Fibroblast of lung (primary cell): Measurements from ENCODE around the gene OR7D4. TPM values are rescaled to one million over a fixed set of nuclear protein-coding genes. Genes with fewer than 3 reads are reported as not detected.

Source experiments
- DNase-seq, 2 donors: peaks; one replicate each; pipeline versions ENCODE4 v3.0.0 to v3.0.0-alpha.2; 2010; ENCODE audit warnings: low read depth in 2 of 2
- H2AFZ ChIP-seq: 2 replicates; pipeline ENCODE4 v1.5.1; 2012; ENCODE audit warnings: low read length, control low read depth, inconsistent platforms
- H3K27ac ChIP-seq: 2 replicates; pipeline ENCODE4 v1.5.1; 2011; ENCODE audit warnings: low read length, control low read depth; ENCODE audit not compliant: insufficient read depth
- H3K27me3 ChIP-seq: 2 replicates; pipeline ENCODE4 v1.5.1; 2011; ENCODE audit warnings: mild to moderate bottlenecking, low read length; ENCODE audit not compliant: control insufficient read depth, insufficient read depth
- H3K36me3 ChIP-seq: 2 replicates; pipeline ENCODE4 v1.5.1; 2011; ENCODE audit warnings: low read length; ENCODE audit not compliant: control insufficient read depth, insufficient read depth
- H3K4me1 ChIP-seq: 2 replicates; pipeline ENCODE4 v1.5.1; 2011; ENCODE audit warnings: low read length; ENCODE audit not compliant: control insufficient read depth, insufficient read depth; ENCODE audit errors: extremely low read depth
- H3K4me2 ChIP-seq: 2 replicates; pipeline ENCODE4 v1.5.1; 2011; ENCODE audit warnings: low read length, control low read depth; ENCODE audit not compliant: insufficient read depth; ENCODE audit errors: extremely low read depth
- H3K4me3 ChIP-seq, 4 experiments: fragments of 200-600 bp in 1 of 4; sonication (generic) in 1 of 4; replicated peaks in 1 of 4; 2 replicates each; pipeline ENCODE4 v1.5.1; 2011 to 2016; ENCODE audit warnings: low read length in 4 of 4, low read depth in 3 of 4, mild to moderate bottlenecking in 3 of 4, control low read depth in 2 of 4, inconsistent platforms in 1 of 4, mixed read lengths in 1 of 4; ENCODE audit not compliant: insufficient read depth in 1 of 4; ENCODE audit errors: control extremely low read depth in 1 of 4
- H3K79me2 ChIP-seq: 2 replicates; pipeline ENCODE4 v1.5.1; 2012; ENCODE audit warnings: mild to moderate bottlenecking, low read length, inconsistent platforms; ENCODE audit not compliant: control insufficient read depth, insufficient read depth
- H3K9ac ChIP-seq: 2 replicates; pipeline ENCODE4 v1.5.1; 2011; ENCODE audit warnings: mild to moderate bottlenecking, low read length, control low read depth; ENCODE audit not compliant: insufficient read depth
- H3K9me3 ChIP-seq: 2 replicates; pipeline ENCODE4 v1.5.1; 2012; ENCODE audit warnings: low read depth, low read length; ENCODE audit not compliant: control insufficient read depth, insufficient read depth
- H4K20me1 ChIP-seq: 2 replicates; pipeline ENCODE4 v1.5.1; 2011; ENCODE audit warnings: low read length; ENCODE audit not compliant: control insufficient read depth, insufficient read depth; ENCODE audit errors: extremely low read depth
- EZH2 ChIP-seq: IDR thresholded peaks from 2 replicates; pipeline ENCODE4 v1.5.1; 2012; ENCODE audit warnings: low read length, control low read depth, mild to moderate bottlenecking; ENCODE audit errors: missing control alignments
- polyA plus RNA-seq, 2 donors: library from polyadenylated mRNA; depleted of rRNA in 1 of 2; stranded (reverse) in 1 of 2; unstranded in 1 of 2; fragments of >200 nt; gene quantifications; 2 replicates each; pipeline ENCODE4 v1.2.1, GENCODE V29; 2011 to 2012; ENCODE audit warnings: missing spikeins in 1 of 2
- total RNA-seq: library from RNA; depleted of rRNA; stranded (reverse); fragments of >200 nt; gene quantifications from 2 replicates; pipeline ENCODE4 v1.2.1, GENCODE V29; 2014
- TF ChIP-seq, protein P1 (sequence below), 2 donors: IDR thresholded peaks in 1 of 2; conservative IDR thresholded peaks in 1 of 2; 1 replicate in 1 of 2; 2 replicates in 1 of 2; pipeline ENCODE4 v1.5.1; 2011 to 2012; ENCODE audit warnings: low read length in 2 of 2, control low read depth in 1 of 2, inconsistent platforms in 1 of 2, low read depth in 1 of 2, mild to moderate bottlenecking in 1 of 2

The OR7D4 gene
- total and polyA plus RNA-seq, 2 donors (not counting 1 experiment from before 2014, with no cell fraction given) = not detected

DNA sequence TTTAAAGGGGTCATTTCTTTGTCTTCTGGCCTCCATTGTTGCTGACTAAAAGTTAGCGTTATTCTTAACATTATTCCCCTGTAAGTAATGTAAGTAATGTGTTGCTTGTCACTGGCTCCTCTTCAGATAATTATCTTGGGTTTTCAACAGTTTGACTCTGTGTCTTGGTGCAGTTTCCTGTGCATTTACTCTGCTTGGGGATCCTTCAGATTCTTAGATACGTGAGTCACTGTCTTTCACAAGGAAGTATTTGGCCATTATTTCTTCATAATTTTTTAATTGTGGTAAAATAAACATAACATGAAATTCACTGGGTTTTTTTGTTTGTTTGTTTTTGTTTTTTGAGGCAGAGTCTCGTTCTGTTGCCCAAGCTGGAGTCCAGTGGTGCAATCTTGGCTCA lies 54.1 kb downstream of the OR7D4 start:
- no peaks in the 10 kb centered on the region for H3K4me1 ChIP-seq
- H3K9ac ChIP-seq = no peak overlapping the region
- no peak overlapping the region for H3K4me2 ChIP-seq
- H3K79me2 ChIP-seq = no peaks in the 10 kb centered on the region
- H3K36me3 ChIP-seq = peaks cover 18% of the 10 kb centered on the region
- H3K4me3 ChIP-seq = no peak overlapping the region
- no peak for DNase-seq
- no peak for TF ChIP-seq EZH2
- TF ChIP-seq, protein P1, sequence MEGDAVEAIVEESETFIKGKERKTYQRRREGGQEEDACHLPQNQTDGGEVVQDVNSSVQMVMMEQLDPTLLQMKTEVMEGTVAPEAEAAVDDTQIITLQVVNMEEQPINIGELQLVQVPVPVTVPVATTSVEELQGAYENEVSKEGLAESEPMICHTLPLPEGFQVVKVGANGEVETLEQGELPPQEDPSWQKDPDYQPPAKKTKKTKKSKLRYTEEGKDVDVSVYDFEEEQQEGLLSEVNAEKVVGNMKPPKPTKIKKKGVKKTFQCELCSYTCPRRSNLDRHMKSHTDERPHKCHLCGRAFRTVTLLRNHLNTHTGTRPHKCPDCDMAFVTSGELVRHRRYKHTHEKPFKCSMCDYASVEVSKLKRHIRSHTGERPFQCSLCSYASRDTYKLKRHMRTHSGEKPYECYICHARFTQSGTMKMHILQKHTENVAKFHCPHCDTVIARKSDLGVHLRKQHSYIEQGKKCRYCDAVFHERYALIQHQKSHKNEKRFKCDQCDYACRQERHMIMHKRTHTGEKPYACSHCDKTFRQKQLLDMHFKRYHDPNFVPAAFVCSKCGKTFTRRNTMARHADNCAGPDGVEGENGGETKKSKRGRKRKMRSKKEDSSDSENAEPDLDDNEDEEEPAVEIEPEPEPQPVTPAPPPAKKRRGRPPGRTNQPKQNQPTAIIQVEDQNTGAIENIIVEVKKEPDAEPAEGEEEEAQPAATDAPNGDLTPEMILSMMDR (conservative IDR thresholded peaks at IDR 0.05 in 1 of 2, IDR thresholded peaks at IDR 0.05 in 1 of 2; ENCODE audit: low read depth in 1 of 2, low read length in 2 of 2) = no peak
- H3K9me3 ChIP-seq = peaks cover 11% of the 10 kb centered on the region
- no peaks in the 10 kb centered on the region for H3K27me3 ChIP-seq
- no peak overlapping the region for H3K27ac ChIP-seq
- no peaks in the 10 kb centered on the region for H4K20me1 ChIP-seq
- no peak overlapping the region for H2AFZ ChIP-seq

DNA sequence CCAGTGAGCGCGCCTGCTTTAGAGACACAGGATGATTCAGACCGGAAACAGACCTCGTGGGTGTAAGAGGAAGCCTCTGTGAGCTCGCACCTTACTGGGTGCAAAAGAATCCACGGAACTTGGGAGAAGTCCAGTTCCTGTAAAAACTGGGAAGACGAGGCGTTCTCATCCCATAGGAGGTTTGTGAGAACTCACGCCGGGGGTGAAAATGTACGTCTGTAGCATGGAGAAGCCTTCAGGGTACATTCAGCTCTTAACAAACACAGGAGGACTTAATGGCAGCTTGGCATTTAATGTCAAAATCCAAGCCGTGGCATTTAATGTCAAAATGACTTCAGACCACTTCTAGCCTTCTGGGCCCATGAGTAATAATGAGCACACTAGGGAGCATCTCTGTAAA lies 58.0 kb downstream of the OR7D4 start:
- H3K79me2 ChIP-seq = no peaks in the 10 kb centered on the region
- H3K4me2 ChIP-seq = no peak overlapping the region
- H3K9ac ChIP-seq = no peak overlapping the region
- H3K4me3 ChIP-seq = no peak overlapping the region
- no peaks in the 10 kb centered on the region for H4K20me1 ChIP-seq
- H3K9me3 ChIP-seq = peaks cover 14% of the 10 kb centered on the region
- H3K4me1 ChIP-seq = no peaks in the 10 kb centered on the region
- no peak overlapping the region for H3K27ac ChIP-seq
- H3K27me3 ChIP-seq = no peaks in the 10 kb centered on the region
- H3K36me3 ChIP-seq = peaks cover 42% of the 10 kb centered on the region
- H2AFZ ChIP-seq = no peak overlapping the region
- TF ChIP-seq, protein P1 (conservative IDR thresholded peaks at IDR 0.05 in 1 of 2, IDR thresholded peaks at IDR 0.05 in 1 of 2; ENCODE audit: low read depth in 1 of 2, low read length in 2 of 2) = no peak
- TF ChIP-seq EZH2 = no peak
- no peak for DNase-seq

Other genes starting within 250 kb of the OR7D4 start
- not detected in 2 replicates for gene MUC16, start 209.2 kb downstream of the OR7D4 start, total RNA-seq
- gene MUC16, start 209.2 kb downstream of the OR7D4 start, polyA plus RNA-seq = not detected in 2 replicates
- not detected in 2 replicates for gene OR1M1, start 132.5 kb downstream of the OR7D4 start, total RNA-seq
- gene OR1M1, start 132.5 kb downstream of the OR7D4 start, polyA plus RNA-seq = not detected in 2 replicates
- not detected in 2 replicates for gene OR7G2, start 112.1 kb downstream of the OR7D4 start, total RNA-seq
- gene OR7G2, start 112.1 kb downstream of the OR7D4 start, polyA plus RNA-seq = not detected in 2 replicates
- gene OR7G1, start 103.8 kb downstream of the OR7D4 start, total RNA-seq = not detected in 2 replicates
- gene OR7G1, start 103.8 kb downstream of the OR7D4 start, polyA plus RNA-seq = not detected in 2 replicates
- gene OR7G3, start 92.6 kb downstream of the OR7D4 start, total RNA-seq = not detected in 2 replicates
- gene OR7G3, start 92.6 kb downstream of the OR7D4 start, polyA plus RNA-seq = not detected in 2 replicates
- gene ZNF317, start 79.2 kb downstream of the OR7D4 start, total RNA-seq = 13.6 and 17.7 TPM in 2 replicates
- 12.8 and 17.0 TPM in 2 replicates for gene ZNF317, start 79.2 kb downstream of the OR7D4 start, polyA plus RNA-seq
- under 0.01 and 0.17 TPM in 2 replicates for gene OR7D2, start 40.6 kb downstream of the OR7D4 start, total RNA-seq
- gene OR7D2, start 40.6 kb downstream of the OR7D4 start, polyA plus RNA-seq = 0.02 TPM in 1 of 2 replicates, not detected in the other
- gene OR7E24, start 31.3 kb upstream of the OR7D4 start, total RNA-seq = not detected in 2 replicates
- gene OR7E24, start 31.3 kb upstream of the OR7D4 start, polyA plus RNA-seq = not detected in 2 replicates
- 12.3 and 20.5 TPM in 2 replicates for gene ZNF699, start 90.2 kb upstream of the OR7D4 start, total RNA-seq
- gene ZNF699, start 90.2 kb upstream of the OR7D4 start, polyA plus RNA-seq = 2.7 and 4.0 TPM in 2 replicates
- gene ZNF559, start 104.6 kb upstream of the OR7D4 start, total RNA-seq = 14.4 and 19.8 TPM in 2 replicates
- gene ZNF559, start 104.6 kb upstream of the OR7D4 start, polyA plus RNA-seq = 10.2 and 15.6 TPM in 2 replicates
- 2.1 and 3.3 TPM in 2 replicates for gene ZNF177, start 143.4 kb upstream of the OR7D4 start, total RNA-seq
- gene ZNF177, start 143.4 kb upstream of the OR7D4 start, polyA plus RNA-seq = 1.0 and 1.5 TPM in 2 replicates
- gene ZNF266, start 216.0 kb upstream of the OR7D4 start, total RNA-seq = 10.0 and 10.7 TPM in 2 replicates
- 8.4 and 14.4 TPM in 2 replicates for gene ZNF266, start 216.0 kb upstream of the OR7D4 start, polyA plus RNA-seq